GM19023 (cell line): ENCODE measurements around the gene TMEM79.
"Not testable (repeated sequence)": the region's sequence is repeated elsewhere in the genome, so short reads cannot be mapped to it uniquely, and the experiment has no call there.

ENCODE experiments used
- ATAC-seq: cut with Tn5 transposase; IDR thresholded peaks from one replicate; pipeline ENCODE4 v1.9.1; 2021; ENCODE audit warnings: mild to moderate bottlenecking, moderate library complexity; ENCODE audit not compliant: unreplicated experiment

Gene TMEM79

DNA sequence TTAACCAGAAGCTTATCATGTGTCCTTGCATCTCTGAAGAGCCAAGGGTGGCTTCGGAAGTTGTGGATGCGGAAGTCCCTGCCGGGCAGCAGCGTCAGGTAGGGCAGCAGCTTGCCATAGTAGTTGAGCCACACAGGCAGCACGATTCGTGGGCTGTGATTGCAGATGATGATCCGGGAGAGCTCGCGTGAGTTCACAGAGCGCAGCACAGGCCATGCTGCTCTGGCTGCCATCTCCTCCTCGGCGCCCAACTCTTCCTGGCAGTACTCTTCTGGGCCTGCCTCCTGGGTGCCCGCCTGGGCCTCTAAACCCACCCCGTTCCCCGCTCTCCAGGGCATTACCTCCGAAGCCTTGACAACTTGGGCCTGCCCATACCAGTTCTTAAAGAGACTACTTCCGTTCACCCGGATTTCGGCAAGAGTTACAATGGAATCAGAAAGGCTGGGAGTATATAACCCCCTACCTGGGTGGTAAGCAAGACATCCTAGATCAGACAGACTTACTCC lies 14.8 kb downstream of the TMEM79 start, which contains the start of gene VHLL:
Gene VHLL (minus strand): TSS at position 456 of the 506 bp plus-strand sequence. CDS start 118 bp downstream, at position 338.
- ATAC-seq = no peak

DNA sequence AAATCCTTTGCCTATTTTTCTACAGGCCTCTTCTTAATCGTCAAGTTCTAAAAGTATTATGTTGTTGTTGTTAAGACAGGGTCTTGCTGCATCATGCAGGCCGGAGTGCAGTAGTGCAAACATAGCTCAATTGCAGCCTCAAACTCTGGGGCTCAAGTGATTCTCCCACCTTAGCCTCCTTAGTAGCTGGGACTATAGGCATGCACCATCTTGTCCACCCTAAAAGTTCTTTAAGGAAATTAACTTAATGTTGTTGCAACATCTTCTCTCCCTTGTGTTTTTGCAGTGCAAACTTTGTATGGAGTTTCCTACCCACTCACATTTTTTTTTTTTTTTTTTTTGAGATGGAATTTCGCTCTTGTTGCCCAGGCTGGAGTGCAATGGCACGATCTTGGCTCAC lies 19.1 kb downstream of the TMEM79 start:
- no peak for ATAC-seq

DNA sequence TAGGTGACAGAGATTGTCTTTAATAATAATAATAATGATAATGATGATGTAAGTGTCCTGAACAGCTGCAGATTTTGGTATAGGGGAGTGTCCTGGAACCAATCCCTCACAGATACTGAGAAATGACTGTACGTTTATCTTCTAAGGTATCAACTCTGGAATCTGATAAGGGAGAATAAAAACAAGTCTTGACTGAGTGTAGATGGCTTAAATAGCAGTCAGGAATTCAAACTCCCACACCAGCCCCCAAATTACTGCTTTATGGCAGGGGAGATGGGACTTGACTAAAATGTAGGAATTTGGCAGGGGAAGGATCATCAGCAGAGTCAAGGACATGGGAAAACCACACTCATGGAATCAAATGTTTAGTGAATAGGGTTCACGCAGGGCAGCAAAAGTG lies 21.1 kb downstream of the TMEM79 start:
- ATAC-seq = no peak

DNA sequence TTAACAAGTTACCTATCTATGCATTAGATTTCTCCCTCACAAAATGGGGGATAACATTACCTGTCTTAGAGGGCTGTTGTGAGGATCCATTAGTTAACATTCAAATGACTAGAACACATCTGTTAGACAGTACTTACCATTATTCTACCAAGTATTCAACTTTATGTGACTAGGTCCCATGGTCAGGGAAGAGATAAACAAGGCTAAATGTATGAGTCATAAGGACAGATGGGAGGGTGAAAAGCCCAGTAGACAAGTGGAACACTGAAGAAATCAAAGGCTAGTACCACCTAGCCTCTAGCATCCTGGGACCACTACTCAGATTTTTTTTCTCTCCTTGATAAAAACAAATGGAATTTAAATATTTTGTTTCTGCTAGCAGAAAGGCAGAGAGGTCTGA lies 24.0 kb downstream of the TMEM79 start:
- ATAC-seq = no peak

DNA sequence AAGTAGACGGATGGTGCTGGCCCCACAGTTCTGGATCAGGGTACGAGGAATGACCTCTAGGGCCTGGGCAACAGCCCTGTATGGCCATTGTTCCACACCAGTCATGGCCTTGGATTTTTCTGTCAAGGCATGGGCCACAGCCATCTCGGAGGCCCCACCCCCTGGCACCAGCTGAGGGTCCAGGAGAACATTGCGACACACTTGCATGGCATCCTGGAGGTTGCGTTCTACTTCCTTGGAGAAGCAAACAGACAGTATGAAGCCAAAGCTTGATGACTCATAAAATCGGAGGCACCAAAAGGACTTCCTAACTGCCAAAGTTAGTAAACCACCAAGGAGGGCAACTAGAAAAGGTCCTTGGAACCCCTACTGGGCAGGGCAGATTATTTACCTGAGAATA lies 26.8 kb downstream of the TMEM79 start:
- no peak for ATAC-seq

DNA sequence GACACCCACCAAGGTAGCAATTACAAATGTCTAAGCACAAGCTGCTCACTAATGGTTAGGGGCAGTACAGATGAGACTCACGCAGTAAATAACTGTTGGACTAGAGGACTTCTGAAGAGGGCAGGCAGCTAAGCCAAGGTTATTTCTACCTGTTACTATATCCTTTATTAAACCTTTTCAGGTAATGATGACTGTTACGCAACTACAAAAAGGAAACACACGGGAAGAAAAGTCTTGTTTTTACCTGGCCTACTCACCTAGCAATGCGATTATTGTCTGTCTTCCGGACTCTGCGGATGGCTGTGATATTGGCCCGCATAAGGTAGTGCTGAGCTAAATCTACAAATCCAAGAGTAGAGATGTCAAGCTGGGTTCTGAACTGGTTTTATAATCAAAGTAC lies 32.8 kb downstream of the TMEM79 start:
- ATAC-seq = no peak

DNA sequence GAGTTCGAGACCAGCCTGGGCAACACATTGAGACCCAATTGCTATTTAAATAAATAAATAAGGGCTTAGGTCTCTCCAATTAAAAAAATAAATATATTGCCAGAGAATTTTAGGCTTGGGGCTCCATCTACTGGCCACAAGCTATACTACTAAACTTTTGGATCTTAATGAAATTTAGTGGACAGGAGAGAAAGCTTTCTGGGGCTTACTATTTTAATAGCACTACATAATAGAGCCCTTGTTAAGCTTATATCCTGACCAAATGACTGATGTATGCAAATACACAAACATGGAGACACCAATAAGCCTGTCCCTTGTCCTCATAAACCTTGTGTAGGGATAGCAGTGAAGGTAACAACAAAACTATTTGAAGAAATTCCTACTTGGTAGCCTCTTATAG lies 35.5 kb downstream of the TMEM79 start:
- no peak for ATAC-seq

DNA sequence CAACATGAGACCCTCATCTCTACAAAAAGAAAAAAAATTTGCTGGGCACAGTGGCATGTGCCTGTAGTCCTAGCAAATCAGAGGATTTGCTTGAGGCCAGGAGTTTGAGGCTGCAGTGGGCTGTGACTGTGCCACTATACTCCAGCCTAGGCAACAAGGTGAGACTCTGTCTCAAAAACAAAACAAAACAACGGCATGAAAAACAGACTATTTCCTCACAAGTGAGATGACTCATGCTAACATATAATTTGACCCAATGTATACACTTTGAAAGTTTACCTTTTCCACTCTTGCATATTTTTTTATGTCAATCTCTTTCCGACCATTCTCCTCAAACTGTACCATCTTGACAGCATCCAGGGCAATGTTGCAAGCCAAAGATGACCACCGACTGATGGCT lies 36.4 kb downstream of the TMEM79 start:
- no peak for ATAC-seq

DNA sequence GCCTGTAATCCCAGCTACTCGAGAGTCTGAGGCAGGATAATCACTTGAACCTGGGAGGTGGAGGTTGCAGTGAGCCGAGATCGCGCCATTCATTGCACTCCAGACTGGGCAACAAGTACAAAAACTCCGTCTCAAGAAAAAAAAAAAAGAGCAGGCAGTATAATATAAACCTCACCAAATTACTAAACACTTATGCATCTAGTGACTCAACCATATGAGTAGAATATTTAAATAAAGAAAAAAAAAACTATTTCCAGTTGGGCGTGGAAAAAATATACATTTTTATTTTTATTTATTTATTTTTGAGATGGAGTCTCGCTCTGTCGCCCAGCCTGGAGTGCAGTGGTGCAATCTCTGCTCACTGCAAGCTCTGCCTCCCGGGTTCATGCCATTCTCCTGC lies 39.1 kb downstream of the TMEM79 start:
- not testable (repeated sequence) for ATAC-seq

DNA sequence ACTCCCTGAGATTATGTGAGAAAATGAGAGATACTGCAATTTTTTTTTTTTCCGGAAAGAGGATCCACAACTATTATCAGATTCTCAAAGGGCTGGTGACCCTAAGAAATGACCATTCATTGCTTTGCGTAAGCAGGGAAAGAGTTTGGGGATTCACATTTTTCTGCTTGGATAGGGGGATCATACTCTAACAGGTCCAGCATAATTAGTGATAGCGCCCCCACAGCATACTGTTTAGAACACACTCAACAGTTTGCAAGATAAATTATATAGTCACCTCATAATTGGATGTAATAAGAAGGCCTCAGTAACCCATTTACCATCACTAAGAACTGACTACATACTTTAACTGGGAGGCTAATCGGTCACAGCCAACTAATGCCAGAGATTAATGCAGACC lies 52.1 kb downstream of the TMEM79 start:
- no peak for ATAC-seq

DNA sequence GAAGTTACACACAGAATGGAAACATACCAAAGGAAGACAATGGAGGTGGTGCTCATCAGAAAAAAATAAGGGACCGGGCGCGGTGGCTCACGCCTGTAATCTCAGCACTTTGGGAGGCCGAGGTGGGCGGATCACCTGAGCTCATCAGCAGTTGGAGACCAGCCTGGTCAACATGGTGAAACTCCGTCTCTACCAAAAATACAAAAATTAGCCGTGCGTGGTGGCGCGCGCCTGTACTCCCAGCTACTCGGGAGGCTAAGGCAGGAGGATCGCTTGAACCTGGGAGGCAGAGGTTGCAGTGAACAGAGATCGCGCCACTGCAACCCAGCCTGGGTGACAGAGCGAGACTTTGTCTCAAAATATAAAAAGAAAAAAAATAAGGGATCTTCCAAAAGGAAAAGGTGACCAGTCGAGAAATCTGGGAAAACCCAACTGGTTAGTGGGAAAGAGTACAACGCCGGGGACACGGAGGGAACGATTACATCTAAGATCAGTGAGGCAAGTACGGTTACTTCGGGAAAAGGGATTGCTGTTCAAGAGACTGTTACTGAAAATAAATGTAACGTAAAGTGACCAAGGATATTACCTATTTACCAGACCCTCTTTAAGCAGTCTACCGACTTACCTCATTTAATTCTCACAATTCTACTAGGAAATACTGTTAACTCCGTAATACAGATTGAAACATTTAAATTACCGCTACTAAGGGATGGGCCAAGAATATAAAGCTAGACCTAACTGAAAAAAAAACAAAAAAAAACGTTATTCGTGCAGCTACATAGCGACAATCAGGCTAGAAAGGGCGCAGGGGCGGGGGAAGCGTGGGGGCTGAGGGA lies 53.1 kb downstream of the TMEM79 start:
- ATAC-seq = no peak

DNA sequence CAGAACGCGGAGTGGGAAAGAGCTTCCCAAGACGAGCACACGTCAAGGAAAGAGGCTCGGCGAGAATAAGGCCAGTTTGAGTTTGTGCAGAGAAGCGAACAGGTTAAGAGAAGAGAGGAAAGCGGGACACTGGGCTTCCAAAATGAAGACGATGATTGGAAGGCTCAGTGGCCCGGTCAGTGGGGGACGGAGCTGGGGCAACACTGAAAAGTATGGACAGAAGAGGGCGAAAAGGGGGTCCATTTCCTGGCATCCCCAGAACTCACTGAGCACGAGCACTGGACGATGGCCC lies 53.7 kb downstream of the TMEM79 start:
- peak; percentile 1 for ATAC-seq

DNA sequence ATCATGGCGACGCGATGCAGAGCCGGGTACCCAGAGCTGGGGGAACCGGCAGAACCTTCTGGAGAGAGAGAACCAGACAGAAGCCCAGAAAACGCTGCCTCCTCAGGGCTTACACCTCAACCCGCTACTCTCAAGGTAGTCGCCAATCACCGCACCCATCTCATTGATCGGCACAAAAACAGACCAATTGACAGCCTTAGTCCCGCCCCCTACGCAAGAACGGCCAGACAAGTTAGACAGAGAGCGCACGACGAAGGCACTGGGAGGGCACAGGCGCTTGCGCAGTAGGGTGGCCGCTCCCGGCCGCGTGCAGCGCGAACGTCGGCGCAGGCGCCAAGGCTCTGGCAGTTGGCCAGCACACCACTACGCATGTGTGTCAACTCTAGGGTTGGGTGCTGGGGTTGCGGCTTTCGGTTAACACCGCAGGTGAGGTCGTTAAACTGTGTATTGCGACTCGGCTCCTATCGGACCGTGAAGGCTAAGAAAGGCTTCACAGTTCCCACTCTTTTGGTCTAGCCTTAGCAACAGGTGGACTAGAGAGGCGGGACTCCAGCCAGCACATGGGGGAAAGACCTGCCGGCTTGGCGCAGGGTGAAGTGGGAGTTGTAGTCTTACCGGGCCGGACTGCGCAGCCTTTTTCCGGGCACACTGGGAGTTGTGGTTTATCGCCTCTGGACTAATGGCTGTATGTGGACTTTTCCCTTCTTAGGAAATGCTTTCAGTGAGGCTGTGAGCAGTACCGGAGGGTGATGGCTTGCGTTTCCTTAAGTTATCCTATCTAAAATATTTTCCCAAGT lies 54.3 kb downstream of the TMEM79 start, which contains the start of the genes CCT3 and TSACC:
Gene CCT3 (minus strand): TSS at position 113 of the 797 bp plus-strand sequence. CDS start 108 bp downstream, at position 5.
Gene TSACC (plus strand): TSS at position 347 of the 797 bp plus-strand sequence. CDS start 1,232 bp downstream, outside the sequence.
- ATAC-seq = peak; percentile 95
